CD14-positive monocyte (primary cell): ENCODE results near the gene PYGM. TPM values are rescaled to one million over a fixed set of nuclear protein-coding genes. Genes with fewer than 3 reads are reported as not detected.

Experiments
- DNase-seq, 3 donors: peaks; one replicate each; pipeline ENCODE4 v3.0.0-alpha.2; 2011 to 2022
- H2AFZ ChIP-seq: 2 replicates; pipeline ENCODE4 v1.6.0; 2012; ENCODE audit warnings: mild to moderate bottlenecking, low read depth, low read length, inconsistent platforms; ENCODE audit not compliant: insufficient read depth, poor library complexity, severe bottlenecking
- H3K27ac ChIP-seq, 2 donors: 1 replicate in 1 of 2; 2 replicates in 1 of 2; pipeline ENCODE4 v1.5.1; 2012 to 2013; ENCODE audit warnings: low read length in 2 of 2, control low read depth in 1 of 2, inconsistent platforms in 1 of 2, low read depth in 1 of 2, mild to moderate bottlenecking in 1 of 2
- H3K27me3 ChIP-seq, 2 donors: one replicate each; pipeline versions ENCODE4 v1.6.0 to v1.6.1; 2011 to 2013; ENCODE audit warnings: low read length in 2 of 2; ENCODE audit not compliant: control insufficient read depth in 2 of 2, insufficient read depth in 2 of 2
- H3K36me3 ChIP-seq, 2 donors: replicated peaks in 1 of 2; 1 replicate in 1 of 2; 2 replicates in 1 of 2; pipeline versions ENCODE4 v1.5.1 to v1.6.1; 2012 to 2013; ENCODE audit warnings: low read length in 2 of 2, control low read depth in 1 of 2, inconsistent platforms in 1 of 2, mild to moderate bottlenecking in 1 of 2; ENCODE audit not compliant: insufficient read depth in 2 of 2, control insufficient read depth in 1 of 2
- H3K4me1 ChIP-seq, 2 donors: 1 replicate in 1 of 2; 2 replicates in 1 of 2; pipeline versions ENCODE4 v1.5.1 to v1.6.1; 2012 to 2013; ENCODE audit warnings: low read length in 2 of 2, control low read depth in 1 of 2, inconsistent platforms in 1 of 2, mild to moderate bottlenecking in 1 of 2, moderate library complexity in 1 of 2; ENCODE audit not compliant: insufficient read depth in 2 of 2, control insufficient read depth in 1 of 2
- H3K4me2 ChIP-seq: replicated peaks from 2 replicates; pipeline ENCODE3; 2012; ENCODE audit warnings: low read length, moderate library complexity, mild to moderate bottlenecking; ENCODE audit not compliant: poor library complexity, severe bottlenecking; ENCODE audit errors: extremely low read depth
- H3K4me3 ChIP-seq, 3 experiments: fragments of 200-600 bp in 1 of 3; sonication (generic) in 1 of 3; replicated peaks in 1 of 3; 1 replicate in 2 of 3; 2 replicates in 1 of 3; pipeline ENCODE4 v1.5.1; 2011 to 2013; ENCODE audit warnings: low read length in 3 of 3, mild to moderate bottlenecking in 3 of 3, control low read depth in 2 of 3, low read depth in 2 of 3, inconsistent platforms in 1 of 3, moderate library complexity in 1 of 3
- H3K79me2 ChIP-seq: 2 replicates; pipeline ENCODE4 v1.6.0; 2012; ENCODE audit warnings: mild to moderate bottlenecking, control low read depth, inconsistent platforms, low read length, moderate library complexity; ENCODE audit not compliant: insufficient read depth
- H3K9ac ChIP-seq: 2 replicates; pipeline ENCODE4 v1.6.0; 2017; ENCODE audit warnings: low read length, mild to moderate bottlenecking; ENCODE audit not compliant: insufficient read depth, poor library complexity, severe bottlenecking
- H3K9me3 ChIP-seq, 2 donors: replicated peaks in 1 of 2; 1 replicate in 1 of 2; 2 replicates in 1 of 2; pipeline versions ENCODE4 v1.5.1 to v1.6.1; 2012 to 2013; ENCODE audit warnings: low read length in 2 of 2, control low read depth in 1 of 2; ENCODE audit not compliant: control insufficient read depth in 1 of 2, insufficient read depth in 1 of 2
- H4K20me1 ChIP-seq: 2 replicates; pipeline ENCODE4 v1.6.0; 2012; ENCODE audit warnings: mild to moderate bottlenecking, low read length, control low read depth, moderate library complexity; ENCODE audit not compliant: insufficient read depth
- H3K27ac Mint-ChIP-seq, 7 donors: one replicate each; pipeline ENCODE4 v1.8.0; 2020; ENCODE audit warnings: mild to moderate bottlenecking in 7 of 7, mixed read lengths in 7 of 7, moderate library complexity in 6 of 7, inconsistent platforms in 2 of 7
- H3K27me3 Mint-ChIP-seq, 3 donors: one replicate each; pipeline ENCODE4 v1.8.0; 2021 to 2022; ENCODE audit warnings: low read depth in 3 of 3, mild to moderate bottlenecking in 3 of 3, mixed read lengths in 3 of 3, moderate library complexity in 3 of 3, inconsistent platforms in 1 of 3
- H3K36me3 Mint-ChIP-seq, 2 donors: one replicate each; pipeline ENCODE4 v1.8.0; 2020; ENCODE audit warnings: mixed read lengths in 2 of 2, inconsistent platforms in 1 of 2, mild to moderate bottlenecking in 1 of 2
- H3K4me1 Mint-ChIP-seq: one replicate; pipeline ENCODE4 v1.8.0; 2020; ENCODE audit warnings: mild to moderate bottlenecking, mixed read lengths
- H3K4me3 Mint-ChIP-seq, 2 donors: one replicate each; pipeline ENCODE4 v1.8.0; 2020; ENCODE audit warnings: mild to moderate bottlenecking in 2 of 2, mixed read lengths in 2 of 2, moderate library complexity in 1 of 2
- H3K9me3 Mint-ChIP-seq, 7 donors: one replicate each; pipeline ENCODE4 v1.8.0; 2020 to 2022; ENCODE audit warnings: mixed read lengths in 7 of 7, mild to moderate bottlenecking in 6 of 7, moderate library complexity in 6 of 7, inconsistent platforms in 2 of 7
- WGBS: methylation state at CpG from one replicate; pipeline ENCODE4 v1.1.5; 2013; ENCODE audit warnings: missing lambda C conversion rate; ENCODE audit not compliant: insufficient coverage; 5-methylcytosine and 5-hydroxymethylcytosine counted together
- intact Hi-C, 2 donors: fragments of 100-400 bp; cut with micrococcal nuclease; formaldehyde crosslinking; loops; one replicate each; pipeline versions ENCODE4 v1.15.0 to v1.15.1; 2023
- polyA plus RNA-seq, 3 donors: library from polyadenylated mRNA; depleted of rRNA in 1 of 3; unstranded in 2 of 3; stranded (reverse) in 1 of 3; fragments of 300-500 nt in 2 of 3; fragments of >200 nt in 1 of 3; fragmentation: Illumina TruSeq in 2 of 3; gene quantifications; 1 replicate in 2 of 3; 2 replicates in 1 of 3; pipeline ENCODE4 v1.2.3, GENCODE V29; 2012 to 2021
- TF ChIP-seq, protein P1 (sequence below): fragments of 200-600 bp; IDR thresholded peaks from one replicate; pipeline ENCODE4 v1.8.0; 2022; ENCODE audit warnings: antibody characterized with exemption, mild to moderate bottlenecking

The PYGM gene
- polyA plus RNA-seq, 3 donors, result 0.05 to 1.8 TPM; not detected in 1

DNA sequence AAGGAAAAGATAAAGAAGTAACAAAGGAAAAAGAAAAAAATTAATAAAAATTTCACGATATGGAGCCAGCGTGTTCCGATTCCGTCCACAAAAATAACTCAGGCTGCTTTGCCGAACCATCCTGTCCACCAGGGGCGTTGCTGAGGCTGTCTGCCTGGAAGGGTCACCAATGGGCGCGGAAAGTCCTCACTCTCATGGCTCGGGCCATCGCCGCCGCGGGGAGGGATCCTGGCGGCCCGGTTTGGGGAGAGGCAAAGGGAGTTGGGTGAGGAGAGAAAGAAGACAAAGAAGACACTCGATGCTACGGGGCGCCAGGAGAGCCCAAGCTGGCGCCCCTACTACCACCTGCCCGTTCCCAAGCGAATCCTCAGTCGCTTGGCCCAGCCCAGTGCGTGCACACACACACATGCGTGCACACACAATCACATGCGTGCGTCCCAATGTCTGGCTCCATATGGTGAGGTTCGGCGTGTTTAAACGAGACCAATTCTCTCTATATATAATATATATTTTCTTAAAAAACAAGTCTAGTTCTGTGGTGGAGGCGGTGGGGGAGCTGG is 5.6 kb upstream of the PYGM start:
- H4K20me1 ChIP-seq, result peaks cover 93% of the 10 kb centered on the region

DNA sequence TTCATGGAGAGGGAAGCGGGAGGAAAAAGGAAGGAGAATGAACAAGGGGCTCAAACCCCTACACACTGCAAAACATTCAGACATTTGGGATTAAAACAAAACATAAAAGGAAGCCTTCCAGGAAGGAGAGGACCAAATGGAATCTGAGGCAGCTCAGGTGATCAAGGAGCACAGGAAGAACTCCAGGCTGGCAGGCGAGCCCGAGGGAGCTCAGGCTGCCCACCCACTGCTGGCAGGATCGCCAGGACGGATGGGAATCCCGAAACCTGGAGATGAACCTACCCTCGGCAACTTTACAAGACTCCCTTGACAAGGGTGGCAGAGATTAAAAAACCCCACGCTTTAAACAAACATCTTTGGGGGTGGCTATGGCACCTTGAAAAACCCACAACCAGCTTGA is 5.0 kb upstream of the PYGM start:
- peaks cover 67 to 82% of the 10 kb centered on the region in 2 donors for H3K36me3 Mint-ChIP-seq
- no peak for DNase-seq
- TF ChIP-seq, protein P1, sequence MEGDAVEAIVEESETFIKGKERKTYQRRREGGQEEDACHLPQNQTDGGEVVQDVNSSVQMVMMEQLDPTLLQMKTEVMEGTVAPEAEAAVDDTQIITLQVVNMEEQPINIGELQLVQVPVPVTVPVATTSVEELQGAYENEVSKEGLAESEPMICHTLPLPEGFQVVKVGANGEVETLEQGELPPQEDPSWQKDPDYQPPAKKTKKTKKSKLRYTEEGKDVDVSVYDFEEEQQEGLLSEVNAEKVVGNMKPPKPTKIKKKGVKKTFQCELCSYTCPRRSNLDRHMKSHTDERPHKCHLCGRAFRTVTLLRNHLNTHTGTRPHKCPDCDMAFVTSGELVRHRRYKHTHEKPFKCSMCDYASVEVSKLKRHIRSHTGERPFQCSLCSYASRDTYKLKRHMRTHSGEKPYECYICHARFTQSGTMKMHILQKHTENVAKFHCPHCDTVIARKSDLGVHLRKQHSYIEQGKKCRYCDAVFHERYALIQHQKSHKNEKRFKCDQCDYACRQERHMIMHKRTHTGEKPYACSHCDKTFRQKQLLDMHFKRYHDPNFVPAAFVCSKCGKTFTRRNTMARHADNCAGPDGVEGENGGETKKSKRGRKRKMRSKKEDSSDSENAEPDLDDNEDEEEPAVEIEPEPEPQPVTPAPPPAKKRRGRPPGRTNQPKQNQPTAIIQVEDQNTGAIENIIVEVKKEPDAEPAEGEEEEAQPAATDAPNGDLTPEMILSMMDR, result no peak
- Histone ChIP-seq H3K4me1 (peaks cover 0 to 26% of the 10 kb centered on the region in 2 donors), H4K20me1 (peaks cover 93% of the 10 kb centered on the region), H3K9ac (no peak overlapping the region), H3K36me3 (peaks cover 73 to 78% of the 10 kb centered on the region in 2 donors), H3K4me2 (no peak overlapping the region), H3K4me3 (no peak overlapping the region), H2AFZ (no peak overlapping the region), H3K27me3 (no peaks in the 10 kb centered on the region), H3K27ac (no peak overlapping the region), H3K9me3 (no peaks in the 10 kb centered on the region), H3K79me2 (peaks cover 42% of the 10 kb centered on the region)
- no peaks in the 10 kb centered on the region for H3K9me3 Mint-ChIP-seq
- 94% methylated on average over 2 of the region's 8 CpGs for WGBS
- peaks cover 0 to 6% (median 3%) of the 10 kb centered on the region in 3 donors for H3K27me3 Mint-ChIP-seq
- intact Hi-C loops, result no loop called here
- H3K27ac Mint-ChIP-seq, result peak overlapping the region in 3 of 7 donors; percentile 63 to 80 (median 65)
- H3K4me1 Mint-ChIP-seq, result peaks cover 41% of the 10 kb centered on the region
- no peak overlapping the region for H3K4me3 Mint-ChIP-seq

More for the DNA sequence above, 5.6 kb upstream of the PYGM start:
- TF ChIP-seq, protein P1, result peak; percentile 13
- peaks cover 38% of the 10 kb centered on the region for H3K4me1 Mint-ChIP-seq
- Histone ChIP-seq H3K27me3 (no peaks in the 10 kb centered on the region), H3K9ac (no peak overlapping the region), H3K4me3 (no peak overlapping the region), H3K36me3 (peaks cover 79 to 84% of the 10 kb centered on the region in 2 donors), H3K4me2 (no peak overlapping the region), H2AFZ (no peak overlapping the region), H3K27ac (no peak overlapping the region), H3K9me3 (no peaks in the 10 kb centered on the region), H3K79me2 (peaks cover 48% of the 10 kb centered on the region), H3K4me1 (peaks cover 0 to 26% of the 10 kb centered on the region in 2 donors)
- peaks cover 74 to 88% of the 10 kb centered on the region in 2 donors for H3K36me3 Mint-ChIP-seq
- no peak for DNase-seq
- WGBS, result 92% methylated on average over 15 of the region's 30 CpGs
- intact Hi-C loops, result no loop called here
- no peaks in the 10 kb centered on the region for H3K9me3 Mint-ChIP-seq
- no peak overlapping the region for H3K4me3 Mint-ChIP-seq
- H3K27ac Mint-ChIP-seq, result peak overlapping the region in 1 of 7 donors; percentile 62
- peaks cover 0 to 5% (median 3%) of the 10 kb centered on the region in 3 donors for H3K27me3 Mint-ChIP-seq
